ENCODE results near the gene IPO4. TPM values are rescaled to one million over a fixed set of nuclear protein-coding genes. Genes with fewer than 3 reads are reported as not detected.

IPO4 gene
- total and polyA plus RNA-seq, 4 donors = 13.6 to 32.9 (median 23.0) TPM

GRCh38 chr14:24130717-24131548 lies 57.7 kb downstream of the IPO4 start:
- Histone ChIP-seq H3K36me3 (ENCODE audit: control insufficient read depth in 4 of 4, insufficient read depth in 3 of 4, low read depth in 1 of 4, low read length in 3 of 4) (no peaks in the 10 kb centered on the region), H3K27me3 (ENCODE audit: control insufficient read depth in 4 of 4, insufficient read depth in 4 of 4, low read length in 3 of 4) (no peaks in the 10 kb centered on the region), H3K4me3 (ENCODE audit: low read depth in 1 of 3, low read length in 3 of 3) (peak overlapping the region in 1 of 3 donors; percentile 30), H3K9ac (ENCODE audit: low read depth in 1 of 2, low read length in 2 of 2) (peak overlapping the region in 1 of 2 donors; percentile 36), H3K4me1 (ENCODE audit: control insufficient read depth in 4 of 4, insufficient read depth in 4 of 4, low read length in 3 of 4) (peaks cover 7 to 37% (median 30%) of the 10 kb centered on the region in 4 donors), H3K9me3 (ENCODE audit: control insufficient read depth in 4 of 4, low read length in 3 of 4) (no peaks in the 10 kb centered on the region), H3K27ac (ENCODE audit: low read depth in 1 of 2, low read length in 2 of 2) (peak overlapping the region; percentile 72 to 83)
- no peak for TF ChIP-seq ATF3 (IDR thresholded peaks at IDR 0.05)
- TF ChIP-seq RAD21 (IDR thresholded peaks at IDR 0.05) = peak; percentile 10 to 34
- TF ChIP-seq HNF4A (conservative IDR thresholded peaks at IDR 0.05) = peak; percentile 79 to 85
- peak; percentile 76 for TF ChIP-seq NR2F2 (IDR thresholded peaks at IDR 0.05)
- TF ChIP-seq TAF1 (conservative IDR thresholded peaks at IDR 0.05) = no peak
- TF ChIP-seq JUND (IDR thresholded peaks at IDR 0.05) = no peak
- TF ChIP-seq EGR1 (IDR thresholded peaks at IDR 0.05; ENCODE audit: low read depth in 2 of 2) = no peak
- no peak for TF ChIP-seq HNF4G (IDR thresholded peaks at IDR 0.05)
- peak; percentile 88 for TF ChIP-seq SP1 (IDR thresholded peaks at IDR 0.05)
- TF ChIP-seq FOXA1 (IDR thresholded peaks at IDR 0.05) = no peak
- peak; percentile 43 for TF ChIP-seq ZBTB33 (IDR thresholded peaks at IDR 0.05)
- TF ChIP-seq FOXA2 (IDR thresholded peaks at IDR 0.05) = no peak
- peak in 1 of 2 donors; percentile 42 for TF ChIP-seq GABPA (IDR thresholded peaks at IDR 0.05 in 1 of 2, conservative IDR thresholded peaks at IDR 0.05 in 1 of 2)
- peak; percentile 75 for TF ChIP-seq REST (IDR thresholded peaks at IDR 0.05)
- no peak for TF ChIP-seq CTCF (IDR thresholded peaks at IDR 0.05; ENCODE audit: low read depth, low read length, missing input control)
- TF ChIP-seq YY1 (IDR thresholded peaks at IDR 0.05) = peak; percentile 95
- TF ChIP-seq MAX (IDR thresholded peaks at IDR 0.05) = peak; percentile 61
- TF ChIP-seq RXRA (IDR thresholded peaks at IDR 0.05) = peak; percentile 79 to 89
- DNase-seq (ENCODE audit: low spot score) = no peak
- 36% methylated on average over 7 of the region's 7 CpGs for WGBS

All from liver (tissue), 9 donors.